ENCODE results near the gene AAGAB. TPM values are rescaled to one million over a fixed set of nuclear protein-coding genes. Genes with fewer than 3 reads are reported as not detected.
"Not testable (repeated sequence)": the region's sequence is repeated elsewhere in the genome, so short reads cannot be mapped to it uniquely, and the experiment has no call there.

Gene AAGAB
- total RNA-seq, 1 donor from 2014 or later: 20.9 TPM

DNA sequence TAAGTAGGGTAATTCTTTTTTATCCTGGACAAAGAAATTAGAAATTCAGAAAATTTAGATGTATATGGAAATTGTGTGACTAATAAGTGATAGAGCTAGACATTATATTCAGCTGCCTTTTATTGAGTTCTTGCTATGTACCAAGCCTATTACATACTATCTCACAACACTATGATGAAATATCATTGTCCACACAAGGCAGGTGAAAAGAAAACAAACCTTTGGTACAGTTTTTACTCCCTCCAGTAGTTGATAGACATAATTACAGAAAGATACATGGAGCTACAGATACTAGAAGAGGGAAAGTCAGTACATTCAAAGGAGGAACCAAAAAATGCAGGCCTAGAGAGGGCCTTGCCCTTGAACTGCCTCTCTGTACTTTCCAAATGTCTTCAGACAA, 4.9 kb upstream of the AAGAB start:
- TF ChIP-seq, protein P1, sequence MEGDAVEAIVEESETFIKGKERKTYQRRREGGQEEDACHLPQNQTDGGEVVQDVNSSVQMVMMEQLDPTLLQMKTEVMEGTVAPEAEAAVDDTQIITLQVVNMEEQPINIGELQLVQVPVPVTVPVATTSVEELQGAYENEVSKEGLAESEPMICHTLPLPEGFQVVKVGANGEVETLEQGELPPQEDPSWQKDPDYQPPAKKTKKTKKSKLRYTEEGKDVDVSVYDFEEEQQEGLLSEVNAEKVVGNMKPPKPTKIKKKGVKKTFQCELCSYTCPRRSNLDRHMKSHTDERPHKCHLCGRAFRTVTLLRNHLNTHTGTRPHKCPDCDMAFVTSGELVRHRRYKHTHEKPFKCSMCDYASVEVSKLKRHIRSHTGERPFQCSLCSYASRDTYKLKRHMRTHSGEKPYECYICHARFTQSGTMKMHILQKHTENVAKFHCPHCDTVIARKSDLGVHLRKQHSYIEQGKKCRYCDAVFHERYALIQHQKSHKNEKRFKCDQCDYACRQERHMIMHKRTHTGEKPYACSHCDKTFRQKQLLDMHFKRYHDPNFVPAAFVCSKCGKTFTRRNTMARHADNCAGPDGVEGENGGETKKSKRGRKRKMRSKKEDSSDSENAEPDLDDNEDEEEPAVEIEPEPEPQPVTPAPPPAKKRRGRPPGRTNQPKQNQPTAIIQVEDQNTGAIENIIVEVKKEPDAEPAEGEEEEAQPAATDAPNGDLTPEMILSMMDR (IDR thresholded peaks at IDR 0.05; ENCODE audit: borderline replicate concordance): no peak

DNA sequence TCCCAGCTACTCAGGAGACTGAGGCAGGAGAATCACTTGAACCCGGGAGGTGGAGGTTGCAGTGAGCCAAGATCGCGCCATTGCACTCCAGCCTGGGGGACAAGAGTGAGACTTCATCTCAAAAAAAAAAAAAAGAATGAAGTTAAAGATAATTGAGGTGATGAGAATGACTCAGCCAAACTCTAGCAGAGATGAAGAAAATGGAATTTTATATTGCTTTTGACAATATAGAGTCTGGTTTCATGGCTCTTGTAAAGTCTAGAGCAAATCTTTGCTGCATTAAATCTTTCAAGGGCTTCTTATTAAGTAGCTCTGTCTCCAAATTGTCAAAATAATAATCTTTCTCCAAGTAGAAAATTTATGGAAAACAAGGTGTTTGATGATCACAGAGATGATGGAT, 4.0 kb upstream of the AAGAB start:
- DNase-seq; H3K27ac ChIP-seq (replicated peaks); H3K9me3 ChIP-seq (replicated peaks); intact Hi-C loops (cut with micrococcal nuclease); H3K36me3 ChIP-seq; H3K4me3 ChIP-seq; H3K27me3 ChIP-seq (ENCODE audit: low read depth): not testable (repeated sequence)
- peaks cover 19% of the 10 kb centered on the region for H3K4me1 ChIP-seq

More for the DNA sequence above, 4.9 kb upstream of the AAGAB start:
- Histone ChIP-seq H3K36me3 (no peaks in the 10 kb centered on the region), H3K4me1 (peaks cover 9% of the 10 kb centered on the region), H3K4me3 (no peak overlapping the region), H3K27ac (replicated peaks) (no peak overlapping the region), H3K27me3 (ENCODE audit: low read depth) (no peaks in the 10 kb centered on the region), H3K9me3 (replicated peaks) (no peaks in the 10 kb centered on the region)
- intact Hi-C loops (cut with micrococcal nuclease): no loop called here
- DNase-seq: no peak

DNA sequence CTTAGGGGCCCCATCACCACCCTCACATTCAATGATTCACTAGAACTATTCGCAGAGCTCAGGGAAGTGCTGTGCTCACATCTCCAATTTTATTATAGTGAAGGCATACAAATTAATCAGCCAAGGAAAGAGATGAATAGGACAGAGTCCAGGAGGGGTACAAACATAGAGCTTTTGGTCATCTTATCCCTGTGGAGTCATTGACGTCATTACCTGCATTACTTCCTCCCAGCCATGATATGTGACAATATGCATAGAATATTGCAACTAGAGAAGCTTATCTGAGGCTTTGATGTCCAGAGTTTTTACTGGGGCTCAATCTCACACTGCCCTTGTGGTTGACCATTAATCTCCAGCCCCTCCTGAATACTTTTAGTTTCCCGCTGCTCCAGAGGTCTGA, 1.6 kb upstream of the AAGAB start:
- H3K4me1 ChIP-seq: peaks cover 30% of the 10 kb centered on the region
- intact Hi-C loops (cut with micrococcal nuclease): no loop called here
- H3K27me3 ChIP-seq (ENCODE audit: low read depth): no peaks in the 10 kb centered on the region
- no peak overlapping the region for H3K27ac ChIP-seq (replicated peaks)
- TF ChIP-seq, protein P1 (IDR thresholded peaks at IDR 0.05; ENCODE audit: borderline replicate concordance): no peak
- H3K9me3 ChIP-seq (replicated peaks): no peaks in the 10 kb centered on the region
- H3K36me3 ChIP-seq: no peaks in the 10 kb centered on the region
- DNase-seq: no peak
- H3K4me3 ChIP-seq: no peak overlapping the region

DNA sequence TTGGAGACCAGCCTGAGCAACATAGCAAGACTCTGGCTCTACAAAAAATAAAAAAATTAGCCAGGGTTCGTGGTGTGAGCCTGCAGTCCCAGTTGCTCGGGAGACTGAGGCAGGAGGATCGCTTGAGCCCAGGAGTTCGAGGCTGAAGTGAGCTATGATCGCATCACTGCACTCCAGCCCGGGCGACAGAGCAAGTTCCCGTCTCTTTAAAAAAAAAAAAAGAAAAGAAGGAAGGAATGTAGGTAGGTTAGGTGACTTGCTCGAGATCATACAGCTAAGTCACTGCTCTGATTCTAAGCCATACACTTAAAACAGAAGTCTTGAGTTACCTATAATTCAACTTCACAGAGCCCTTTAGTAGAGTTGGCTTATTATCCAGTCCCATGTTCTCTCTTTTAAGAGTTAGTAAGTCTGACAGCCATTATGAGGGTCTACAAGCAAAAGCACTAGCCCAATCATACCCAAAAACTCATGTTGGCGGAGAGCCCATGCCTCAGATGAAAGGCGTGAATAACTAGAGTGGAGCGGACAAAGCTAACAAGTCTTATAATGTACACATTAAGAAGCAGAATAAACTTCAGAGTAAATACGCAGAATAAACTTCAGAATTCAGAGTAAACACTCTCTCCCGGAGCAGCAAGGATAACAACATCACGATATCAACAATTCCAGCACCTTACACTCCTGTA, 768 bp downstream of the AAGAB start:
- H3K27me3 ChIP-seq (ENCODE audit: low read depth): no peaks in the 10 kb centered on the region
- intact Hi-C loops (cut with micrococcal nuclease): no loop called here
- peak overlapping the region; percentile 87 for H3K4me3 ChIP-seq
- TF ChIP-seq, protein P1 (IDR thresholded peaks at IDR 0.05; ENCODE audit: borderline replicate concordance): no peak
- DNase-seq: no peak
- H3K9me3 ChIP-seq (replicated peaks): no peaks in the 10 kb centered on the region
- peaks cover 30% of the 10 kb centered on the region for H3K4me1 ChIP-seq
- no peaks in the 10 kb centered on the region for H3K36me3 ChIP-seq
- H3K27ac ChIP-seq (replicated peaks): peak overlapping the region; percentile 77

DNA sequence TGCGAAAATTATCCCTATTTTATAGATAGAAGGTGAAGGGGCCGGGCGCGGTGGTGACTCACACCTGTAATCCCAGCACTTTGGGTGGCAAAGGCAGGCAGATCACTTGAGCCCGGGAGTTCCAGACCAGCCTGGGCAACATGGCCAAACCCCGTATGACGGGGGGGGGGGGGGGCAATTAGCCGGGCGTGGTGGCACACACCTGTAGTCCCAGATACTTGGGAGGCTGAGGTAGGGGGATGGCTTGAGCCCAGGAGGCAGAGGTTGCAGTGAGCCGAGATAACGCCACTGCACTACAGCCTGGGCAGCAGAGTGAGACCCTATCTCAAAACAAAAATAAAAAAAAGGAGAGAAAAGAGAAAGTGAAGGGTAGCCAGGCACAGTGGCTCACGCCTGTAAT, 1.4 kb downstream of the AAGAB start:
- Histone ChIP-seq H3K27me3 (ENCODE audit: low read depth) (no peaks in the 10 kb centered on the region), H3K36me3 (no peaks in the 10 kb centered on the region), H3K27ac (replicated peaks) (no peak overlapping the region), H3K4me3 (peak overlapping the region; percentile 87), H3K4me1 (peaks cover 30% of the 10 kb centered on the region), H3K9me3 (replicated peaks) (no peaks in the 10 kb centered on the region)
- no peak for DNase-seq
- TF ChIP-seq, protein P1 (IDR thresholded peaks at IDR 0.05; ENCODE audit: borderline replicate concordance): no peak
- intact Hi-C loops (cut with micrococcal nuclease): no loop called here

DNA sequence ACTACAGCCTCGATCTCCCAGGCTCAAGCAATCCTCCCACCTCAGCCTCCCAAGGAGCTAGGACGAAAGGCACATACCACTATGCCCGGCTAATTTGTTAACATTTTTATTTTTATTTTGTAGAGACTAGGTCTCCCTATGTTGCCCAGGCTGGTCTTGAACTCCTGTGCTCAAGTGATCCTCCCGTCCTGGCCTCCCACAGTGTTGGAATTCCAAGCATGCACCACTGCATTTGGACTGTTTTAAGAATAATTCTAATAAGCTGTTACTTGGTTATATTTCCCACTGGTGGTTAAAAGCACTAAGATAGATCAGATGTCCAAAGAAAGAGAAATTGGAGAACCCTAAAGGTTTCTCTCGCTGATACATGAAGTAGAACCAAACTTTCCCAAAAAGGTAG, 3.1 kb downstream of the AAGAB start:
- Histone ChIP-seq H3K27ac (replicated peaks) (no peak overlapping the region), H3K27me3 (ENCODE audit: low read depth) (no peaks in the 10 kb centered on the region), H3K9me3 (replicated peaks) (peaks cover 6% of the 10 kb centered on the region), H3K4me3 (no peak overlapping the region), H3K36me3 (peaks cover 8% of the 10 kb centered on the region), H3K4me1 (peaks cover 30% of the 10 kb centered on the region)
- intact Hi-C loops (cut with micrococcal nuclease): no loop called here
- TF ChIP-seq, protein P1 (IDR thresholded peaks at IDR 0.05; ENCODE audit: borderline replicate concordance): no peak
- no peak for DNase-seq
